Karpas-422 (cell line): Measurements from ENCODE around the gene TMEM258. TPM values are rescaled to one million over a fixed set of nuclear protein-coding genes. Genes with fewer than 3 reads are reported as not detected.

Experiments used
- DNase-seq: peaks from one replicate; pipeline ENCODE4 v3.0.0-alpha.2; 2015
- H2AFZ ChIP-seq: fragments of 200-600 bp; sonication (generic); 2 replicates; pipeline ENCODE4 v1.6.1; 2014; ENCODE audit warnings: antibody characterized with exemption, low read length, mixed read lengths
- H3K27ac ChIP-seq: fragments of 200-600 bp; sonication (generic); 2 replicates; pipeline ENCODE4 v1.5.1; 2014; ENCODE audit warnings: mild to moderate bottlenecking, low read length, moderate library complexity
- H3K27me3 ChIP-seq: fragments of 200-600 bp; sonication (generic); 2 replicates; pipeline ENCODE4 v1.6.1; 2014; ENCODE audit warnings: low read length, mixed read lengths
- H3K36me3 ChIP-seq: fragments of 200-600 bp; sonication (generic); 2 replicates; pipeline ENCODE4 v1.6.1; 2014; ENCODE audit warnings: low read length, mixed read lengths; ENCODE audit not compliant: insufficient read depth
- H3K4me1 ChIP-seq: fragments of 200-600 bp; sonication (generic); 2 replicates; pipeline ENCODE4 v1.6.1; 2014; ENCODE audit warnings: mild to moderate bottlenecking, low read length, mixed read lengths
- H3K4me2 ChIP-seq: fragments of 200-600 bp; sonication (generic); 2 replicates; pipeline ENCODE4 v1.6.1; 2014; ENCODE audit warnings: low read length, low read depth, mild to moderate bottlenecking; ENCODE audit not compliant: poor library complexity, severe bottlenecking
- H3K4me3 ChIP-seq: fragments of 200-600 bp; sonication (generic); 2 replicates; pipeline ENCODE4 v1.5.1; 2014; ENCODE audit warnings: mild to moderate bottlenecking, antibody characterized with exemption, low read length, mixed read lengths
- H3K79me2 ChIP-seq: fragments of 200-600 bp; sonication (generic); 2 replicates; pipeline ENCODE4 v1.6.1; 2014; ENCODE audit warnings: mild to moderate bottlenecking, low read length, mixed read lengths
- H3K9ac ChIP-seq: fragments of 200-600 bp; sonication (generic); 2 replicates; pipeline ENCODE4 v1.6.0; 2014; ENCODE audit warnings: low read length
- H3K9me2 ChIP-seq: fragments of 200-600 bp; sonication (generic), shearing (Covaris generic); replicated peaks from 2 replicates; pipeline ENCODE4 v1.6.0; 2014; ENCODE audit warnings: mild to moderate bottlenecking, low read length, moderate library complexity; ENCODE audit not compliant: insufficient read depth
- H3K9me3 ChIP-seq: fragments of 300-700, 200-600 bp; sonication (generic); 2 replicates; pipeline ENCODE4 v1.6.1; 2014; ENCODE audit warnings: low read length, mixed read lengths
- H4K20me1 ChIP-seq: fragments of 200-600 bp; sonication (generic); 2 replicates; pipeline ENCODE4 v1.6.1; 2014; ENCODE audit warnings: mild to moderate bottlenecking, antibody characterized with exemption, low read length, low read depth; ENCODE audit not compliant: insufficient read depth
- total RNA-seq: library from RNA; depleted of rRNA; stranded (reverse); fragments of >200 nt; shearing (Covaris generic); gene quantifications from 2 replicates; pipeline ENCODE4 v1.2.3, GENCODE V29; 2014; ENCODE audit warnings: low replicate concordance

TMEM258 gene
- total RNA-seq, 1 experiment from 2014 or later: 303 TPM

DNA sequence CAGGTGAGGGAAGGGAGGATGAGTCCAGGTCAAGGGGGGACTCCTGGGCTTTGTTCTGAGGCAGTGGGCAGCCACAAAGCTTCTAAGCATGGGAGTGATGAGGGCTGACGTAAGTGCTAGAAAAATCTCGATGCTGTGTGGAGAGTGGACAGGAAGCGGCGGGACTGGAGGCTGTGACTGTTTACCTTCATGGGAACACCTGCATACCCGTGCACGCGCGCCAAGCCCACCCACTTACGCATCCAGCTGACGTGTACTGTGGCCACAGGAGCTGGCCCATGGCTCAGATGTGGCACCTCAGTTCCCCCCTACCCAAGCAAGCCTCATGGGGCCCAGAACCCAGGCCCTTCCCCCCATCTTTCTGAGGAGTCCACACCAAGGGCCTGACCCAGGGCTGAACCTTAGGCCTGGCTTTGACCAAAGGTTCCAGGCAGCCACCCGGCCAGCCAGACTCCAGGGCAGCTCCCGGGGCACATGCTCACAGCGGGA, 26.0 kb downstream of the TMEM258 start:
- Histone ChIP-seq H3K9me2 (no peaks in the 10 kb centered on the region), H3K36me3 (no peaks in the 10 kb centered on the region), H2AFZ (no peak overlapping the region), H3K4me1 (no peaks in the 10 kb centered on the region), H3K4me3 (no peak overlapping the region), H3K27me3 (no peaks in the 10 kb centered on the region), H3K9ac (no peak overlapping the region), H3K9me3 (no peaks in the 10 kb centered on the region), H3K27ac (no peak overlapping the region), H3K4me2 (no peak overlapping the region), H3K79me2 (no peaks in the 10 kb centered on the region), H4K20me1 (no peaks in the 10 kb centered on the region)
- DNase-seq: no peak

DNA sequence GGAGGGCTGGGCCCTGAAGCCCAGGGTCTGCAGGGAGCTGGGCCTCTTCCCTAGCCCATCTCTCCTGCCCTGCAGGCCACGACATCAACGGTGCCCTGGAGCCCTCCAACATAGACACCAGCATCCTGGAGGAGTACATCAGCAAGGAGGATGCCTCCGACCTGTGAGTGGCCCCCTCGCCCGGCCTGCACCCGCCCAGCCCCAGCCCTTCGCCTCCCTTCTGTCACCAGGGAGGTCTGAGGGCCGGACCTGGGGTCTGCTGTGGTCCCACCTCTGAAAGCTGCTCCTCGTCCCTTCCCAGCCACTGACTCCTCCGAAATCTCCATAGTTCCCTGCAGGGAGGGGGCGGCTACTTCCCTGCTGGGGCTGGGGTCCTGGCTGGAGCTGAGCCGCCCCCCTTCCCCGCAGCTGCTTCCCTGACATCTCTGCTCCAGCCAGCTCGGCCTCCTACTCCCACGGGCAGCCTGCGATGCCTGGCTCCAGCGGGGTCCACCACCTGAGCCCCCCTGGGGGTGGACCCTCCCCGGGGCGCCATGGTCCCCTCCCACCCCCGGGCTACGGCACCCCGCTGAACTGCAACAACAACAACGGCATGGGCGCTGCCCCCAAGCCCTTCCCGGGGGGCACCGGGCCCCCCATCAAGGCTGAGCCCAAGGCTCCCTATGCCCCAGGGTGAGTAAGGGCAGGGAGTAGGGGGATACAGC, 26.7 kb downstream of the TMEM258 start:
- no peak overlapping the region for H2AFZ ChIP-seq

DNA sequence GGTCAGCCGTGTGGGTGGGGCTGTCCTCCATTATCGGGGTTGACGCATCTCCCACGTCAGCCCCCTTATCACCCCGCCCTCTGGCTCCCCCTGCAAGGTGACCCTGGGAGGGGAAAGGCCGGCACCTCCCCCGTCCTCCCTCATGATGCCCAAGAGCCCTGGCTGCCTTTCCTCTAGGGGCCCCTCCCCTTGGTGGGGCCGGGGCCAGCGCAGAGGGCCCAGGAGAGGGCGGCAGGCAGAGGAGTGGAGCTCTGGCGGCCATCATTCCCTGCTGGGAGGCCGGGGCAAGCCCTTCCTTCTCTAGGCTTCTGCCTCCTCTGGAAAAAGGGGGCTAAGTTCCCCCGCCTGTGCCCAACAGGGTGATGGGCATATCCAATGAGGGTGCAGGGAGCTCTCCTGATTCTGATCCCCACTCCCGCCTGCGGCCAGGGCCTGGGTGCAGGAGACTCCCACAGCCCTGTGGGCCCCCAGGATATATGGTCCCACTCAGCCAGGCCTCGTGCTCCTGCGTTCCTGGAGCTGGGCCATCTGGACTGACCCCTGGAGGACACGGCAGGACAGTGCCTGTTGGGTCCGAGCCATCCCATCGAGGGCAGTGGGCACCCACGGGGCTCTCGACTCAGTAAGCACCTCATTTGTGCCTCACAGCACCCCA, 27.7 kb downstream of the TMEM258 start:
- Histone ChIP-seq H3K27me3 (no peaks in the 10 kb centered on the region), H2AFZ (no peak overlapping the region), H3K4me2 (no peak overlapping the region), H3K4me1 (no peaks in the 10 kb centered on the region), H4K20me1 (no peaks in the 10 kb centered on the region), H3K9ac (no peak overlapping the region), H3K9me3 (no peaks in the 10 kb centered on the region), H3K9me2 (no peaks in the 10 kb centered on the region), H3K4me3 (no peak overlapping the region), H3K36me3 (no peaks in the 10 kb centered on the region), H3K27ac (no peak overlapping the region), H3K79me2 (no peaks in the 10 kb centered on the region)
- no peak for DNase-seq

More for the DNA sequence above, 26.7 kb downstream of the TMEM258 start:
- H3K27ac ChIP-seq: no peak overlapping the region
- H3K36me3 ChIP-seq: no peaks in the 10 kb centered on the region
- H3K27me3 ChIP-seq: no peaks in the 10 kb centered on the region
- no peaks in the 10 kb centered on the region for H3K4me1 ChIP-seq
- no peaks in the 10 kb centered on the region for H3K79me2 ChIP-seq
- no peak overlapping the region for H3K4me3 ChIP-seq
- H4K20me1 ChIP-seq: no peaks in the 10 kb centered on the region
- no peaks in the 10 kb centered on the region for H3K9me2 ChIP-seq
- no peak overlapping the region for H3K9ac ChIP-seq
- no peak overlapping the region for H3K4me2 ChIP-seq
- no peak for DNase-seq
- H3K9me3 ChIP-seq: no peaks in the 10 kb centered on the region

DNA sequence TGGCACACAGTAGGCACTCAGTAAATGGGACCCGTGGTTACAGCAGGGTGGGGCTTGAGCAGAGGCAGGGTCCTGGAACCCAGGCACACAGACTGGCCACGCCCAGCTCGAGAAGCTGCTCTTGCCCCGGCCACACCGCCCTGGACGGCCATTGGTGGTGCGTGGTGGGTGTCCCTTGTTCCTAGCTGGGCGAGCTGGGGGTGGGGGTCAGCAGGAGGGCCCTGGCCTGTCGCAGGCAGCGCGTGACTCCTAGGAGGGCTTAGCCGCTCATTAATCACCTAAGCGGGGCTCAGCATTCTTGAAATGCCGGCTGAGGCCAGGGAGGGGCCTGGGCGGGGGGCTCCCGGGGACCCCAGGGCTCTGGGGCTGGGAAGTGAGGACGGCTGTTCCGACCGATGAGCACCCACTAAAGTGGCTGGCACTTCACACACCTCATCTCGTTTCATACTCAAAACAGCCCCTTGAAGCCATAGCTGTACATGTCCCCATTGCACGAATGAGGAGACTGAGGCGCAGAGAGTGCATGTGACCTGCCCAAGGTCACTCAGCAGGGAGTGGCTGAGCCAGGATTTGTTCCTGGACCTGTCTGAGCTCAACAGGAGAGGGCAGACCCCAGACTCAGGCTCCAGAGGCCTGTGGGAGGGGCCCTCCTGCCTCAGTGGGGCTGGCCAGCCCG, 28.3 kb downstream of the TMEM258 start:
- Histone ChIP-seq H3K9ac (no peak overlapping the region), H3K36me3 (no peaks in the 10 kb centered on the region), H3K9me2 (no peaks in the 10 kb centered on the region), H3K9me3 (no peaks in the 10 kb centered on the region), H3K4me2 (no peak overlapping the region), H3K27me3 (no peaks in the 10 kb centered on the region), H4K20me1 (no peaks in the 10 kb centered on the region), H3K4me1 (no peaks in the 10 kb centered on the region), H2AFZ (no peak overlapping the region), H3K4me3 (no peak overlapping the region), H3K79me2 (no peaks in the 10 kb centered on the region), H3K27ac (no peak overlapping the region)
- DNase-seq: no peak

DNA sequence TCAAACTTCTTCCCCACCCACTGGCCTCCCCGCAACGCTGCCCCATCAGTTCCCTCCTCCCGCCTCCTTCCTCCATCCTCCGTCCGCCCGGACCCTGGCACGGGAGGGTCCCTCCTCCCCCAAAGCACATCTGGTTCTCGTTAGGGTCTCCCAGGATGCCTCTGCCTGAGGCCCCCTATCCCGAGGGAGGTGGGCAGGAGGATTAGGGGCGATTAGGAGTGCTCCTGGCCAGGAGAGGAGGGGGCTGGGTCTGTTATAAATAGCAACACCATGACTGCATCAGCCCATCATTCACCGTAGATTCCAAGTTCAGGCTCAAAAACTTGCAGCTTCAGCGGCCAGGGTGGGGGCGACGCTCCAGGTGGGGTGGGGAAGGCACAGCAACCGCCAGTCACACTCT, 29.6 kb downstream of the TMEM258 start:
- Histone ChIP-seq H3K9me3 (no peaks in the 10 kb centered on the region), H3K9me2 (no peaks in the 10 kb centered on the region), H3K27ac (no peak overlapping the region), H3K9ac (no peak overlapping the region), H4K20me1 (no peaks in the 10 kb centered on the region), H3K4me2 (no peak overlapping the region), H3K4me3 (no peak overlapping the region), H3K79me2 (no peaks in the 10 kb centered on the region), H3K36me3 (no peaks in the 10 kb centered on the region), H3K4me1 (no peaks in the 10 kb centered on the region), H2AFZ (no peak overlapping the region), H3K27me3 (no peaks in the 10 kb centered on the region)
- DNase-seq: no peak

DNA sequence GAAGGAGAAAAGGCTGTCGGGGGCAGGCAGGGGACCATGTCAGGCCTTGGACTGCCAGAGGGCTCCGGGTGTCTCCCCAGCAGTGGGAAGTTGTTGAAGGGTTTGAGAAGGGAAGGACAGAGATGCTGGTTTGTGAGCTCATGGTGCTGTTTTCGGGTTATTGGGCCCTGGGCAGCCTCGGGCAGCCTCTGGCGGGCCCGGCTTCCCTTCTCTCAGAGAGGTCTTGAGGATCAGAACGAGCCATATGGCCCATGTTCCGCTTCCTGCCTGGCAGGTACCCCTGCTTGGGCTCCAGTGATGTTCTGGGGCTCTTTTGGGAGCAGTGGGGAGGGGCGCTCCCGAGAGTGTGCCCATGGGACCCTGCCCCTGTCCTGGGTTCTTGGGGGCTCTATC, 30.2 kb downstream of the TMEM258 start:
- Histone ChIP-seq H3K79me2 (no peaks in the 10 kb centered on the region), H3K4me1 (peaks cover 4% of the 10 kb centered on the region), H3K4me3 (no peak overlapping the region), H3K9me3 (no peaks in the 10 kb centered on the region), H3K27ac (no peak overlapping the region), H4K20me1 (no peaks in the 10 kb centered on the region), H3K9ac (no peak overlapping the region), H3K4me2 (no peak overlapping the region), H2AFZ (no peak overlapping the region), H3K36me3 (no peaks in the 10 kb centered on the region), H3K9me2 (no peaks in the 10 kb centered on the region), H3K27me3 (no peaks in the 10 kb centered on the region)
- DNase-seq: no peak

DNA sequence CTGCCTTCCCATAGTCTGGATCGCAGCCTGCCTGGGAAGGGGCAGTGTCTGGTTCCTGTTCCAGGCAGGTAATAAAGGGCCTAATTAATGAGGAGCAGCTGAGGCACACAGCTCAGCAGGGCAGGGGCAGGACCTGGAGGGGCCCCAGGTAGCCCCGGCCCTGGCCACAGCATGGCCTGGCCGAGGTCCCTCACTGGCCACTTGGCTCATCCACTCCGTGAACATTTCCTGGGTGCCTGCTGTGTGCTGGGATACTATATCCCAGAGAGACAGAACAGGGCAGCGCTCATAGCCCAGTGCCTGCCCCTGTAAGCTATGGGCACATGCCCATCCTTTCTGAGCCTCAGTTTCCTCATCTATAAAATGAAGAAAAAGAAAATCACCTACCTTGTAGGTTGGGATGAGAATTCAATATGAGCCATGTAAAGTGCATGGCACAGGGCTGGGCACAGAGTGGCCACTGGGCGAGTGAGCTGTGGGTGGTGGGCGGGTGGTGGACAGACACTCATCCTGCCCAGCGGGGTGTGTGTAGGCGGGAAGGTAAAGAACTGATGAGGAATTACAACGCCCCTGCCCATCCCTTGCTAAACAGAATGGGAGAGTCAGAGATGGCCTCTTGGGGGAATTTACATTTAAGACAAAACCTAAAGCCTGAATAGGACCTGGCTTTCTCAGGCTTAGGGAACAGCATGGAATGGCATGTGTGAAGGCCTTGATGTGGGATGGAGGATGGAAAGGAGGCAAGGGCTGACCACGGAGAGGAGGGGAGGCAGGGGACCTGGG, 30.8 kb downstream of the TMEM258 start:
- DNase-seq: no peak
- no peak overlapping the region for H3K4me2 ChIP-seq
- peaks cover 10% of the 10 kb centered on the region for H3K4me1 ChIP-seq
- no peak overlapping the region for H3K4me3 ChIP-seq
- no peak overlapping the region for H3K27ac ChIP-seq
- H3K27me3 ChIP-seq: no peaks in the 10 kb centered on the region
- H3K36me3 ChIP-seq: no peaks in the 10 kb centered on the region
- no peaks in the 10 kb centered on the region for H4K20me1 ChIP-seq
- H2AFZ ChIP-seq: no peak overlapping the region
- no peak overlapping the region for H3K9ac ChIP-seq
- H3K9me2 ChIP-seq: no peaks in the 10 kb centered on the region
- H3K79me2 ChIP-seq: no peaks in the 10 kb centered on the region
- no peaks in the 10 kb centered on the region for H3K9me3 ChIP-seq

DNA sequence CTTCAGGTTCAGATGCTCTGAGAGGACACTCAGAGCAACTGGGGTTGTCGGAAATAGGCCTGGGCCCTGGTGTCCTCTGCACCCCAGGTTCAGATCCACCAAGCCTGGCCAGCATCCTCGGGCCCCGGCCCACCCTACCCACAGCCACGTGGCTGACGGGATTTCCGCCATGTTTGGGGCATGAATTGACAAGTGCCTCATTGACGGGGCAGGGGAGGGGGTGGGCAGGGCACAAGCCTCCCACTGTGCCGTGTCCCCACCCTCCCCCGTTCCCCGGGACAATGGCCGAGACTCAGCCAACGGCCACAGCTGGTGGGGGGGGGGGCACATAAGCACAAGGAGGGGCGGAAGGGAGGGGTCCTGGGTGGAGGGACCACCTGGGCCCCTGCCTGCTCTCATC, 31.5 kb downstream of the TMEM258 start:
- H3K4me3 ChIP-seq: no peak overlapping the region
- H3K79me2 ChIP-seq: no peaks in the 10 kb centered on the region
- H3K9me2 ChIP-seq: no peaks in the 10 kb centered on the region
- H3K4me2 ChIP-seq: no peak overlapping the region
- H3K9ac ChIP-seq: no peak overlapping the region
- no peak overlapping the region for H2AFZ ChIP-seq
- H3K27ac ChIP-seq: no peak overlapping the region
- peaks cover 13% of the 10 kb centered on the region for H3K4me1 ChIP-seq
- no peaks in the 10 kb centered on the region for H3K36me3 ChIP-seq
- DNase-seq: no peak
- H4K20me1 ChIP-seq: no peaks in the 10 kb centered on the region
- no peaks in the 10 kb centered on the region for H3K27me3 ChIP-seq
- H3K9me3 ChIP-seq: no peaks in the 10 kb centered on the region
